ENCODE measurements around the gene RTF1. TPM values are rescaled to one million over a fixed set of nuclear protein-coding genes. Genes with fewer than 3 reads are reported as not detected.

The RTF1 gene
- total RNA-seq, 3 donors from 2014 or later: 28.6 to 38.3 (median 32.6) TPM

DNA sequence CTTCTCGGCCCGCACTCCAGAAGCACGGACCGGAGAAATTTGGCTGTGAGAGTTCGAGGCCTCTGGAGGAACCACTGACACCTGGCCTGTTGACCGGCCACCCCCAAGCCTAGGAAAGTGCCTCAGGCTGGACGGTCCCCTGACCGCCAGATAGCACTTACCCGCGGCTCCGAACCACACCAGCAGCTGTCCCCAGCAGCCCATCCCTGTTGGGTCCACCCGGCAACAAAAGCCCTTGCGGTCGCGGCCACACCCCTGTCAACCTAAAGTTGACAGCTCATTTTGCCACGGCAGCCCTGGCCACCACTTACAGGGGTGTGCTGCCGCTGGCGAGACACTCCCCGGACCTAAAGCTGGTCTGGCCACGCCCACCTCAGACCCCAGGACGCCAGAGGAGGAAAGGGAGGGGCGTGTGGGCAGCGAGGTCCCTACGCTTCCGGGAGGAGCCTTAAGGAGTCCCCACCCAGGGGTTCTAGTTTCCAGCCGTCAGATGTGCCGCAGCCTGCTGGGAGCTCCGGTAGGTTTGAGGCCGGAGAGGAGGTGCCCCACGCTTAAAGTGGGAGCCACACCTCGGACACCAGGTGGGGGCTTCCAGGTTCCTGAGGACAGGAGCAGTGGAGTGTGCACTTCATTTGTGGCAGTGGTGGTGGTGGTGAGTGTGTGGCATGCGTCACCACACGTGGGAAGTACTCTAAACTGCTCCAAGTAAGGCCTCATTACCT lies 96.8 kb downstream of the RTF1 start, which contains the start of gene LTK:
LTK (minus strand) TSS at position 322 of the 722 bp plus-strand sequence; CDS start at position 204, 118 bp downstream.
- ATAC-seq (peak; percentile 16 to 29), DNase-seq (peak; percentile 17)
- Mint-ChIP-seq H3K27me3 (ENCODE audit: low read depth) (peaks cover 26% of the 10 kb centered on the region), H3K9me3 (no peaks in the 10 kb centered on the region), H3K36me3 (ENCODE audit: insufficient read depth) (peaks cover 8% of the 10 kb centered on the region), H3K4me1 (ENCODE audit: low read depth) (peaks cover 24% of the 10 kb centered on the region), H3K4me3 (peak within 1 kb of the TSS; percentile 70)

DNA sequence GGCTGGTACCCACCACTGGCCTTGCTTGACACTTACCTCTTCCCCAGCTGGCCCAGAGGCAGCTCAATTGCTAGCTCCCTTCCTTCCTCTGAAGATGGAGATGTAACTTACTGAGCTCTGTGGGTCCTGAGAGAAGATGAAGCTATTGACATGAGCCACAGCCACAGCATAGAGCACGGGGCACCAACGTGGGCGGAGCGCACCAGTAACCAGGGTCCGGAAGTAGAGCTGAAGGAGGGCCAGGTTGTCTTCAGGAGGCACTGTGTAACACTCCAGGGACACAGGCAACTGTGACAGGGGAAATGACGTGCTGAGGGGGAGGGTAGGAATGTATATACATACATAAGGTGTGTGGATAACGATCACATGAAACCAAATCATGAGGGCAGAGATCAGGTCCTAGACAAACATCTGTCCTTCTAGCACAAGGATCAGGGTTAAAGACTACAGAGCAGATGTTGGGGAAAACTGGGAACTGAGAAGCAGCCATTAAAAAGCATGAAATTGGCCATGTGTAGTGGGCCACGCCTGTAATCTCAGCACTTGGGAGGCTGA lies 101.1 kb downstream of the RTF1 start:
- peaks cover 6% of the 10 kb centered on the region for H3K27me3 Mint-ChIP-seq (ENCODE audit: low read depth)
- H3K9me3 Mint-ChIP-seq: no peaks in the 10 kb centered on the region
- H3K4me1 Mint-ChIP-seq (ENCODE audit: low read depth): peaks cover 14% of the 10 kb centered on the region
- no peak overlapping the region for H3K4me3 Mint-ChIP-seq
- ATAC-seq (no peak), DNase-seq (no peak)
- H3K36me3 Mint-ChIP-seq (ENCODE audit: insufficient read depth): peaks cover 16% of the 10 kb centered on the region

DNA sequence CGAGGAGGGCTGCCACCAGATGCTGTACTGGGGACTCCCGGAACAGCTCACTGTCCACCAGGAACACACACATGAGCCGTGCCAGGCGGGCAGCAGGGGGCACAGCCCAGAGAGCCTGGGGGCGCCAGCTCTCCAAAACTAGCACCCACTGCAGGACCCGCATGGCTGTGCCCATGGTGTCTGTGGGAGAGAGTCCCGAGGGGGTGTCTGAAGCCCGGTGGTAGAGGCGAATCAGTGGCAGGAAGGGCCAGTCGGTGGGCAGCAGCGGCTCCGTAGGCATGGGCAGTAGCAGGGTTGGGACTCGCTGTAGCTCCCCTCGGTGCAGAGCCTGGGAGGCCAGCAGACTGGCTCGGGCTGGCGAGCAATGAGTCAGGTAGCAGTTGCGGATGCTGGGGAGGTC lies 103.7 kb downstream of the RTF1 start:
- ATAC-seq (no peak), DNase-seq (no peak)
- Mint-ChIP-seq H3K4me1 (ENCODE audit: low read depth) (no peaks in the 10 kb centered on the region), H3K27me3 (ENCODE audit: low read depth) (no peaks in the 10 kb centered on the region), H3K36me3 (ENCODE audit: insufficient read depth) (peaks cover 22% of the 10 kb centered on the region), H3K9me3 (no peaks in the 10 kb centered on the region), H3K4me3 (no peak overlapping the region)

DNA sequence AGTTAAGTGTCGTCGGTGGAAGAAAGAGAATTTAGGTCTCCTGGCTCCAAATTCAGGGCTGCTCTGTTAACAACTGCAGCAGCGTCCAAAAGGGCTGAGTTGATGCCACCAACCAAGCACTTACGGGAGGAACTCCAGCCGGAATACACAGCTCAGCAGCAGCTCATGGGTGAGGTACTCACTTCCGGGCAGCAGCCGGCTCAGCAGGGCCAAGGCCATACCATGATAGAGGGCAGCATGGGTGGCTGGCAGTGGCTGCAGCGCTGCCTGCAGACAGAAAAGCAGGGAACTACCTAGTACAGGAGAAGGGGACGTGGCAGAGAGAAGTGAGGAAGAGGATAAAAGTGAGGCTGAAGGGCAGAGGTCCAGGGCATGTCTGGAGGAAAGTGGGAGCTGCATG lies 104.7 kb downstream of the RTF1 start:
- Mint-ChIP-seq H3K27me3 (ENCODE audit: low read depth) (no peaks in the 10 kb centered on the region), H3K4me1 (ENCODE audit: low read depth) (no peaks in the 10 kb centered on the region), H3K4me3 (no peak overlapping the region), H3K36me3 (ENCODE audit: insufficient read depth) (peaks cover 26% of the 10 kb centered on the region), H3K9me3 (no peaks in the 10 kb centered on the region)
- DNase-seq (no peak), ATAC-seq (no peak)

DNA sequence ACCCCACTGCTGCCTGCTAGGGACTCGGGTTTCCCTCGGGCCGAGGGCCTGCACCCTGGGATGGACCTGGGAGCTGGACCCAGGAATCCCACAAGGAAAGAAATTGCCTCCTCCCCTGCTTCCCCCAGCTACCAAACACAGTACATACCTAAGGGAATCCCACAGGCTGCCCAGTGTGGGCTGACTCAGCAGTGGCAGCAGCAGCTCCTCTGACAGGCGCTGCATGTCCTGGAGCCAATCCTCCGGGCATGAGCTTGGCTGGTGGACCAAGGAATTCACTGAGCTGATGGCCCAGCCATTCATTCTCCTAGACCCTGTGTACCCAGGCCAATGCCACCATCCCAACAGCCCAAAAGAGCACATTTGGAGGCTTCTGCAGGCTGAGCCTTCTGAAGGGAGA lies 106.2 kb downstream of the RTF1 start:
- H3K4me1 Mint-ChIP-seq (ENCODE audit: low read depth): no peaks in the 10 kb centered on the region
- no peaks in the 10 kb centered on the region for H3K9me3 Mint-ChIP-seq
- no peak overlapping the region for H3K4me3 Mint-ChIP-seq
- ATAC-seq: no peak
- no peaks in the 10 kb centered on the region for H3K27me3 Mint-ChIP-seq (ENCODE audit: low read depth)
- DNase-seq: no peak
- H3K36me3 Mint-ChIP-seq (ENCODE audit: insufficient read depth): peaks cover 23% of the 10 kb centered on the region

DNA sequence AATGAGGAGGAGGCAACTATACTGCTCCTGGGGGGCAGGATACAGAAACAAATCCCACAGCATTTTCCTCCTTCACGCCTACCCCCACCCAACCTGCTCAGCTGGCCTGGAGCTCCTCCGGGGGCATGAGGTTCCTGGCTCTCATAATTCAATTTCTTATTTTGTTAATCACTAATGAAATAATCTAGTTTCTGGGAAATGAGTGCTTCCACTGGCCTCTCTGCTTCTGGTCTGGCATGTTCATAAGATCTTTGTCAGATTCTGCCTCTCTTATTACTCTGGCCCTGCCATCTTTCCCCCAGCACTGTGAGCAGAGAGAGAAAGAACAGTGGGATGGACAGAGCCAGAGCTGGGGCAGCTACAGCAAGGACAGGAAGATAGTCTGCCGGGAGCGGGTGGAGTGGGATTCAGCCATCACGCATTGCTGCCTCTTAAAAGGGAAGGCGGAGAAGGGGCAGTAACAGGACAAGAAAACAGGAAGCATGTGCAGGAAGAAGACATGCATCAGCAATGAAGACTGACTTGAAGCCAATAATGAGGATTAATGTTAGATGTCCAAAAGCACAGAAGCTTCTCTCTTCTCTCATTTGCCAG lies 113.6 kb downstream of the RTF1 start:
- Mint-ChIP-seq H3K4me3 (no peak overlapping the region), H3K36me3 (ENCODE audit: insufficient read depth) (peaks cover 29% of the 10 kb centered on the region), H3K9me3 (no peaks in the 10 kb centered on the region), H3K4me1 (ENCODE audit: low read depth) (no peaks in the 10 kb centered on the region), H3K27me3 (ENCODE audit: low read depth) (no peaks in the 10 kb centered on the region)
- ATAC-seq (no peak), DNase-seq (no peak)

Other genes with a start within 250 kb of the RTF1 start
- not detected for gene EXD1, start 186.3 kb upstream of the RTF1 start, total RNA-seq
- 10 to 100 TPM; 43.2 to 53.3 (median 46.7) TPM for gene CHP1, start 185.8 kb upstream of the RTF1 start, total RNA-seq
- gene OIP5, start 84.5 kb upstream of the RTF1 start, total RNA-seq: 10 to 100 TPM in 1 of 3 donors, 1 to 10 TPM in 2; 8.5 to 10.2 (median 9.5) TPM
- gene NUSAP1, start 84.2 kb upstream of the RTF1 start, total RNA-seq: 10 to 100 TPM; 10.1 to 19.0 (median 18.5) TPM
- gene NDUFAF1, start 14.6 kb upstream of the RTF1 start, total RNA-seq: 10 to 100 TPM; 28.6 to 31.4 (median 29.3) TPM
- gene ITPKA, start 76.8 kb downstream of the RTF1 start, total RNA-seq: under 1 TPM; 0.20 to 0.47 (median 0.27) TPM
- gene LTK, start 96.7 kb downstream of the RTF1 start, total RNA-seq: under 1 TPM; 0.11 to 0.24 (median 0.23) TPM
- 10 to 100 TPM; 63.6 to 70.4 (median 66.2) TPM for gene RPAP1, start 127.2 kb downstream of the RTF1 start, total RNA-seq
- 1 to 10 TPM; 2.2 to 2.9 (median 2.3) TPM for gene TYRO3, start 142.1 kb downstream of the RTF1 start, total RNA-seq
- 10 to 100 TPM; 27.9 to 37.3 (median 31.6) TPM for gene MGA, start 243.3 kb downstream of the RTF1 start, total RNA-seq

Measured in activated T-cell treated with anti-CD3 and anti-CD28 coated beads, Interleukin-2, amount 50 U/mL, for 4 hours (primary cell).